ENCODE results near the gene DLEC1. TPM values are rescaled to one million over a fixed set of nuclear protein-coding genes. Genes with fewer than 3 reads are reported as not detected.

DLEC1 gene
- total RNA-seq, 2 donors from 2014 or later: 3.9 to 6.0 TPM

DNA sequence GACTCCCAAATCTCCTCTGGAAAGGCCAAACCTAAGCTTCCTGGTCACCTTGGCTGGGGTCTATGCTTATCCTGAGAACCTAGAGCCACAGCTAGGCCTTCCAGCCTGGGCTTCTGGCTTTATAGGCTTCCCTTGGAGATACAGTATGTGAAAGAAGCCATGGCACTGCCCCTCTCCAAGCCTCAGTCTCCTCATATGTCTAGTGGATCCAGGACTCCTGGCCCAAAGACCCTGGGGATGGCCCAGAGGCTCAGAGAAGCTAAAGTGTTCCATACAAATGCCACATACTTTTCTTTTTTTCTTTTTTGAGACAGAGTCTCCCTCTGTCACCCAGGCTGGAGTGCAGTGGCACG is 89.3 kb downstream of the DLEC1 start:
- Histone ChIP-seq H3K36me3 (ENCODE audit: control insufficient read depth, insufficient read depth, low read length) (peaks cover 85% of the 10 kb centered on the region), H3K4me1 (ENCODE audit: control insufficient read depth, insufficient read depth, low read length) (no peaks in the 10 kb centered on the region), H3K4me3 (ENCODE audit: low read length) (no peak overlapping the region), H3K27ac (ENCODE audit: low read depth, low read length) (no peak overlapping the region), H3K9me3 (ENCODE audit: control insufficient read depth, low read length) (no peaks in the 10 kb centered on the region), H3K27me3 (ENCODE audit: control insufficient read depth, insufficient read depth, low read length, poor library complexity, severe bottlenecking) (no peaks in the 10 kb centered on the region), H3K9ac (ENCODE audit: extremely low read depth, low read length, poor library complexity, severe bottlenecking) (no peak overlapping the region)
- H3K4me3 Mint-ChIP-seq: no peak overlapping the region
- 86 to 92% methylated on average over 1 of the region's 1 CpG for WGBS, 2 experiments (ENCODE audit: insufficient coverage in 1 of 2, insufficient read length in 1 of 2)
- no peaks in the 10 kb centered on the region for H3K27me3 Mint-ChIP-seq (ENCODE audit: insufficient read depth)
- H3K36me3 Mint-ChIP-seq (ENCODE audit: low read depth): peaks cover 73% of the 10 kb centered on the region
- H3K4me1 Mint-ChIP-seq: no peaks in the 10 kb centered on the region
- H3K27ac Mint-ChIP-seq: no peak overlapping the region
- DNase-seq: no peak
- H3K9me3 Mint-ChIP-seq: no peaks in the 10 kb centered on the region
- TF ChIP-seq, protein P1, sequence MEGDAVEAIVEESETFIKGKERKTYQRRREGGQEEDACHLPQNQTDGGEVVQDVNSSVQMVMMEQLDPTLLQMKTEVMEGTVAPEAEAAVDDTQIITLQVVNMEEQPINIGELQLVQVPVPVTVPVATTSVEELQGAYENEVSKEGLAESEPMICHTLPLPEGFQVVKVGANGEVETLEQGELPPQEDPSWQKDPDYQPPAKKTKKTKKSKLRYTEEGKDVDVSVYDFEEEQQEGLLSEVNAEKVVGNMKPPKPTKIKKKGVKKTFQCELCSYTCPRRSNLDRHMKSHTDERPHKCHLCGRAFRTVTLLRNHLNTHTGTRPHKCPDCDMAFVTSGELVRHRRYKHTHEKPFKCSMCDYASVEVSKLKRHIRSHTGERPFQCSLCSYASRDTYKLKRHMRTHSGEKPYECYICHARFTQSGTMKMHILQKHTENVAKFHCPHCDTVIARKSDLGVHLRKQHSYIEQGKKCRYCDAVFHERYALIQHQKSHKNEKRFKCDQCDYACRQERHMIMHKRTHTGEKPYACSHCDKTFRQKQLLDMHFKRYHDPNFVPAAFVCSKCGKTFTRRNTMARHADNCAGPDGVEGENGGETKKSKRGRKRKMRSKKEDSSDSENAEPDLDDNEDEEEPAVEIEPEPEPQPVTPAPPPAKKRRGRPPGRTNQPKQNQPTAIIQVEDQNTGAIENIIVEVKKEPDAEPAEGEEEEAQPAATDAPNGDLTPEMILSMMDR (conservative IDR thresholded peaks at IDR 0.05): no peak

DNA sequence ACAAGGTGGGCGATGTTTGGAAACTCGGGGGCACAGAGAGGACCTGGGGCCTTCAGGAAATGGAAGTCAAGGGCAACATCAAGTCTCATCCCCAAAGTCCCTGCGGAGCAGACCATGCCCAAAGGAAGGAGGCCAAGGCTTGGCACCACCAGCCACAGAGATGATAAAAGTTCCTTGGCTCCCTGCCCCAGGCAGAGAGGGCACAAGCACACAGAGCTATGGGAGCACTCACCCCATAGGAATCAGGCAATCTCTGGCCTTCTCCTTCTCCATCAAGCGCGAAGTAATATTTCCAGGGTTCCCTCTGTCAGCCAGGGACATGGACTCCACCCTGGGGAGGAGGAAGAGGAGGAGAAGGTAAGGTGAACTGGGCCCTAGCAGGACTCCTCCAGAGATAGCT is 90.0 kb downstream of the DLEC1 start:
- 93 to 100% methylated on average over 2 to 5 of the region's 5 CpGs for WGBS, 2 experiments (ENCODE audit: insufficient coverage in 1 of 2, insufficient read length in 1 of 2)
- H3K9ac ChIP-seq (ENCODE audit: extremely low read depth, low read length, poor library complexity, severe bottlenecking): no peak overlapping the region

DNA sequence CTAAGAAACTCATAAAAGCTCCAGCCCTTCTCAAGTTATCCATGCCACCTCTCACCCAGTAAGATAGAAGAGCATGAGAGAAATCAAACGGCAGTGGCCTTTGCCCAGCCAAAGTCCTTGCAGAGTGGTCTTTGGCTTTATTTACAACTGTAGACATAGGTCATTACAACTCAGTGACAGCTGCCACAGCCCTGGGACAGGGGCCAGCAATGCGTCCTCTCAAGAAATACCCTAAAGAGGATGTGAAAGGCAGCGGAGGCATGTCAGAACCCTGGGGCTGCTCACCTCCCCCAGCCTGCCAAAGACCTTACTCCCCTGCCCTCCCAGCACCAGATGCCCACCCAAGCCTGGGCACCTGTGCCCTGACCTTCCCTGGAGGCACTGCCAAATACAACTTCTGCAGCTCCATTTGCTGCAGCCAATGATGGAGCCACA is 91.6 kb downstream of the DLEC1 start:
- 92 to 93% methylated on average over 2 to 3 of the region's 3 CpGs for WGBS, 2 experiments (ENCODE audit: insufficient coverage in 1 of 2, insufficient read length in 1 of 2)
- DNase-seq: no peak
- H3K27ac ChIP-seq (ENCODE audit: low read depth, low read length): no peak overlapping the region
- Mint-ChIP-seq H3K36me3 (ENCODE audit: low read depth) (peaks cover 63% of the 10 kb centered on the region), H3K27ac (no peak overlapping the region), H3K9me3 (no peaks in the 10 kb centered on the region), H3K4me1 (peaks cover 8% of the 10 kb centered on the region), H3K4me3 (no peak overlapping the region), H3K27me3 (ENCODE audit: insufficient read depth) (no peaks in the 10 kb centered on the region)
- no peak overlapping the region for H3K9ac ChIP-seq (ENCODE audit: extremely low read depth, low read length, poor library complexity, severe bottlenecking)
- H3K36me3 ChIP-seq (ENCODE audit: control insufficient read depth, insufficient read depth, low read length): peaks cover 85% of the 10 kb centered on the region
- no peak overlapping the region for H3K4me3 ChIP-seq (ENCODE audit: low read length)
- H3K4me1 ChIP-seq (ENCODE audit: control insufficient read depth, insufficient read depth, low read length): no peaks in the 10 kb centered on the region
- no peaks in the 10 kb centered on the region for H3K27me3 ChIP-seq (ENCODE audit: control insufficient read depth, insufficient read depth, low read length, poor library complexity, severe bottlenecking)
- TF ChIP-seq, protein P1 (conservative IDR thresholded peaks at IDR 0.05): no peak
- H3K9me3 ChIP-seq (ENCODE audit: control insufficient read depth, low read length): no peaks in the 10 kb centered on the region

More for the DNA sequence above, 90.0 kb downstream of the DLEC1 start:
- TF ChIP-seq, protein P1 (conservative IDR thresholded peaks at IDR 0.05): no peak
- peaks cover 69% of the 10 kb centered on the region for H3K36me3 Mint-ChIP-seq (ENCODE audit: low read depth)
- Histone ChIP-seq H3K4me1 (ENCODE audit: control insufficient read depth, insufficient read depth, low read length) (no peaks in the 10 kb centered on the region), H3K36me3 (ENCODE audit: control insufficient read depth, insufficient read depth, low read length) (peaks cover 88% of the 10 kb centered on the region), H3K27me3 (ENCODE audit: control insufficient read depth, insufficient read depth, low read length, poor library complexity, severe bottlenecking) (no peaks in the 10 kb centered on the region), H3K27ac (ENCODE audit: low read depth, low read length) (no peak overlapping the region), H3K4me3 (ENCODE audit: low read length) (no peak overlapping the region), H3K9me3 (ENCODE audit: control insufficient read depth, low read length) (no peaks in the 10 kb centered on the region)
- H3K27ac Mint-ChIP-seq: no peak overlapping the region
- H3K9me3 Mint-ChIP-seq: no peaks in the 10 kb centered on the region
- no peaks in the 10 kb centered on the region for H3K27me3 Mint-ChIP-seq (ENCODE audit: insufficient read depth)
- DNase-seq: no peak
- no peaks in the 10 kb centered on the region for H3K4me1 Mint-ChIP-seq
- no peak overlapping the region for H3K4me3 Mint-ChIP-seq

Measured in endodermal cell (in vitro differentiated cells).